LNCAP (cell line): Measurements from ENCODE around the gene CXorf49.
"Not testable (repeated sequence)": the region's sequence is repeated elsewhere in the genome, so short reads cannot be mapped to it uniquely, and the experiment has no call there.

Experiments
- TF ChIP-seq, protein P1 (sequence below): fragments of 450-650 bp; IDR thresholded peaks from 2 replicates; pipeline ENCODE4 v1.5.1; 2017; ENCODE audit warnings: mild to moderate bottlenecking

Gene CXorf49

DNA sequence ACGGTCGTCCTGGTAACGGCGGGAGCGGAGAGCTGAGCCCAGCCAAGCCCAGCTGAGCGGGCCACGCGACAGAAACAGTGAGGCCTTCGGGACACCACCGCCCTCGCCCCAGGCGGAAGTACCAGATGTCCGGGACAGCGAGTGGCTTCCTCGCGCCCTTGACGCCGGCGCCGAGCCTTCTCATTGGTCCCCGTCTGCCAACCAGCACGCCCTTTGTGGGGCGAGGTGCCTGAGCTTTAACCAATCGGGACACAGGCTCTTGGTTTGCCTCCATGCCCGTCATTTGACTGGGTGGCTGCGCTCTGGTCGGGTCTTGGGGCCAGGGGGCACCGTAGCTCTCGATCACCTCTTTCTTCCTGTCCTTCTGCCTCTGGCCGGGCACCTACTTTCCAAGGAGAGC is at the start of gene CXorf49:
Gene CXorf49, minus strand, starts transcription at position 101 of the 400 bp plus-strand sequence. CDS start 134 bp downstream, outside the sequence.
- TF ChIP-seq, protein P1, sequence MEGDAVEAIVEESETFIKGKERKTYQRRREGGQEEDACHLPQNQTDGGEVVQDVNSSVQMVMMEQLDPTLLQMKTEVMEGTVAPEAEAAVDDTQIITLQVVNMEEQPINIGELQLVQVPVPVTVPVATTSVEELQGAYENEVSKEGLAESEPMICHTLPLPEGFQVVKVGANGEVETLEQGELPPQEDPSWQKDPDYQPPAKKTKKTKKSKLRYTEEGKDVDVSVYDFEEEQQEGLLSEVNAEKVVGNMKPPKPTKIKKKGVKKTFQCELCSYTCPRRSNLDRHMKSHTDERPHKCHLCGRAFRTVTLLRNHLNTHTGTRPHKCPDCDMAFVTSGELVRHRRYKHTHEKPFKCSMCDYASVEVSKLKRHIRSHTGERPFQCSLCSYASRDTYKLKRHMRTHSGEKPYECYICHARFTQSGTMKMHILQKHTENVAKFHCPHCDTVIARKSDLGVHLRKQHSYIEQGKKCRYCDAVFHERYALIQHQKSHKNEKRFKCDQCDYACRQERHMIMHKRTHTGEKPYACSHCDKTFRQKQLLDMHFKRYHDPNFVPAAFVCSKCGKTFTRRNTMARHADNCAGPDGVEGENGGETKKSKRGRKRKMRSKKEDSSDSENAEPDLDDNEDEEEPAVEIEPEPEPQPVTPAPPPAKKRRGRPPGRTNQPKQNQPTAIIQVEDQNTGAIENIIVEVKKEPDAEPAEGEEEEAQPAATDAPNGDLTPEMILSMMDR: not testable (repeated sequence)

DNA sequence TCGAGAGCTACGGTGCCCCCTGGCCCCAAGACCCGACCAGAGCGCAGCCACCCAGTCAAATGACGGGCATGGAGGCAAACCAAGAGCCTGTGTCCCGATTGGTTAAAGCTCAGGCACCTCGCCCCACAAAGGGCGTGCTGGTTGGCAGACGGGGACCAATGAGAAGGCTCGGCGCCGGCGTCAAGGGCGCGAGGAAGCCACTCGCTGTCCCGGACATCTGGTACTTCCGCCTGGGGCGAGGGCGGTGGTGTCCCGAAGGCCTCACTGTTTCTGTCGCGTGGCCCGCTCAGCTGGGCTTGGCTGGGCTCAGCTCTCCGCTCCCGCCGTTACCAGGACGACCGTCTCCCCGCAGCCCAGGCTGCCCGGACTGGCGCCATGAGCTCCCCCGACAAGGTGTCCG is 45.0 kb upstream of the CXorf49 start, which contains the start of gene CXorf49B:
Gene CXorf49B, plus strand, starts transcription at position 301 of the 400 bp plus-strand sequence. Its CDS starts 75 bp downstream, at position 376.
- TF ChIP-seq, protein P1: not testable (repeated sequence)

DNA sequence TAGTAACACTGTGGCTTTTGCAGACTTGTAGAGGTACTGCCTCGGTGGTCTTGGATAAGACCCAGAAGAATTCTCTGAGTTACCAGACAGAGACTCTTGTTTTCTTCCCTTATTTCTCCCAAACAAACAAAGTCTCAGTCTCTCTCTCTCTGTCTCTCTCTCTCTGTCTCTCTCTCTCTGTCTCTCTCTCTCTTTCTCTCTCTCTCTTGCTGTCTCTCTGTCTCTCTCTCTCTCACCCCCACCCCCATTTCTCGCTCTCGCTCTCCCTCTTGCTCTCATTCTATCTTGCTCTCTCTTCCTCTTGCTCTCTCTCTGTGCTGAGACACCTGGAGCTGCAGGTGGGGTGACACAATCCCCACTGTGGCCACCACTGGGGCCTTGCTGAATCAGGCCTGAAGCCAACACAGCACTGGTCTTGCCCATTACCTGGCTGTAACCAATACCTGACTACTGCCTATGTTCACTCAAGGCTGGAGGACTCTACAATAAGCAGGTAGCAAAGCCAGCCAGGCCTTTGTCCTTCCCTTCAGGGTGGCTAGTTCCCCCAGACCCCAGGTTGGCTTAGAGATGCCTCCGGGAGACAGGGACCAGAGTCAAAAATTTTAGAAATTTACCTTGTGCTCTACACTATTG is 38.4 kb downstream of the CXorf49 start:
- TF ChIP-seq, protein P1: no peak

DNA sequence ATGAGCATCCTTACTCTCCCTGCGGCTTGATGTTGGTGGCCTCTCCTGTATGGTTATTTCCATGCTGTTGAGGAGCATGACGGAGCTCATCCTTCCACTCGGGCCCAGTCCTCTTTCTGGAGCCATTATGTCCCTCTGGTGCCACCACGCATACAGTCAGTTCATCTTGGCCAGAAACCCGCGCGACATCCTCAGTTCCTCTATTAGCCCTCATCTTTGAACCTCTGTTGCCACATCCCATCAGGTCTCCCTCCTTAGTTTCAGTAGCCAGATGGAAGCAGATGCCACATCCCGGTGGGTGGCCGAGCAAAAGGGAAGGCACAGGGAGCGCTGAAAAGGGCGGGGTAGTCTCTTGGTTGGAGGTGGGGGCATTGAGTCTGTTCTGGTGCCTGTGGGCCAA is 46.1 kb downstream of the CXorf49 start:
- TF ChIP-seq, protein P1: no peak

DNA sequence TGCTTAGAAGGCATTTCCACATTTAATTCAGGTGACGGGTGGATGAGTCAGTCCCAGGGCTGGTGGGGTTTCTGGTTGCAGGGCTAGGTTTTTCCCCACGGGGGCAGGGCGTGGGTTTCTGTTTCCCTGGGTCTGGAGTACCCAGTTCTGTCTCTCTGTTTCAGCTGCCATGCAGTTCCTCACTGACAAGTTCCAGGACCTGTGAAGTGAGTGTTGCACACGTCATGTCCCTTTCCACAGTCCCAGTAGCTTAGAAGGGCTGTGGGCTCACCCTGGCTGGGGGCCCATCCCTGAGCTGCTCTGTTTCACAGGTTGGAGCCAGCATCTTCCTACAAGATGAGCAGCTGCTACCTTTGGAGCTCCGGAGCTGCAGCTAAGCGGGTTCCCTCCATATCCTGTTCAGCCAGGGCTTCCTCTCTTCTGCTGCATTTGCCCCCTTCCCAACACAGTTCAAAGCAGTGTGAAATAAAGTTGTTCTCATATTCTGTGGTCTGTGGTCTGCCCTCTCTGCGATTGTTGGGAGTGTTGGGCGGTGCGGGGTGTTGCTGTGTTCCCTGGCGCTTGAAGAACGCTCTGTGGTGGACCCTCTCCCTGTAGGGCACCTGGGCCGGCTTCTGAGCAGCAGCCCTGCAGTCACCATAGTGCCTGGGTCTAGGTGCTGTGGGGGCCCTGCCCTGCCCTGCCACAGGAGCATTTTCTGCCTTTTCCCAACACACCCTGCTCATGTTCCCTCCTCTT is 46.9 kb downstream of the CXorf49 start:
- TF ChIP-seq, protein P1: no peak

DNA sequence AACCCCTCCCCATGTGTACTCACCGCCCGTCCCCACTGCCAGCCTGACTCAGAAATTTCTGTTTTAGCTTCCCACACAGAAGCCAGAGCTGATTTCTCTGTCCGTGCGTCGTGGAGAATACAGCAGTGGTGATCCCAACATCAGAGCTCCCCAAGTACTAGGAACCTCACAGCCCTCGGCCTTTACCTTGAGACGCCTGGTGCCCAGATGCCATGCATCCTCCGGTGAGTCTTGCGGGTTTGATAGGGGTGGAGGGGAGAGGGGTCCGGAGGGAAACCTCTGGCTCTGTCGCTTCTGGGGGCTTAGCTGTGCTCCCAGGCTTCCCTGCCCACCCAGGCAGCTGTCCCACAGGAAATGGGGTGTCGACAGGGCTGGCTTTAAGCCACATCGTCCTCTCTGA is 48.6 kb downstream of the CXorf49 start:
- TF ChIP-seq, protein P1: no peak

DNA sequence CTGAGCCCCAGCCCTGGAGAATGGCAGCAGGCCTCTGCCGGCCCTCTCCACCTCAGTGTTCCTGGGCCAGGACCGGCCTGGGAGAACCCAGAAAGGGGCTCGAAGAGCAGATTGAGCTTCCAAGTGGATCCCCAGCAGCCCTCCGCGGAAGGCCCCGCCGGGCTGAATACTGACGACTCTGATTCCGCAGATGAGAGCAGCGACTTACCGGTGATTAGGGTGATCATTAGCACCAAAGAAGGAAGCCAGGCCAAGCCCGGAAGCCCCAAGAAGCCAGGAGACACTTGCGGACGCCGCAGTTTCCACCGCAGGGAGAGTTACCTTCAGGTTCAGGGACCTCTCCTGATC is 49.9 kb downstream of the CXorf49 start:
- TF ChIP-seq, protein P1: no peak
